ENCODE results near the gene SPOP.

SPOP gene

DNA sequence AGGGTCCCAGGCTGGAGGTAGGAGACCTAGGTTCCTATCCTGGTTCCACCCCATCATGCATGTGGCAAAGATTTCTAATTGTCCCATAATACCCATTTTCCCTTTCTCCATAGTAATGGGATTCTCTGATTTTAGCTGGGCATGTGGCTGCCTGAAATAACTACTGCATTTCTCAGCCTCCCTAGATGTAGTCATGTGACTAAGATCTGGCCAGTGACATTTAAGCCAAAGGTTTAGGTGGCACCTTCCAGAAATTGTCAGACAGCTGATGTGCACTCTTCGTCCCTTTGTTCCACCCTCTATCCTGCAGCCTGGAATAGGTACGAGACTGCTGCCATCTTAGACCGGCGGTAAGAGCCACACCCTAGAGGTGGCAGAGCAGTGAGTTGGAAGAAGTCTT is 94.0 kb downstream of the SPOP start:
- DNase-seq (ENCODE audit: low spot score), result no peak

DNA sequence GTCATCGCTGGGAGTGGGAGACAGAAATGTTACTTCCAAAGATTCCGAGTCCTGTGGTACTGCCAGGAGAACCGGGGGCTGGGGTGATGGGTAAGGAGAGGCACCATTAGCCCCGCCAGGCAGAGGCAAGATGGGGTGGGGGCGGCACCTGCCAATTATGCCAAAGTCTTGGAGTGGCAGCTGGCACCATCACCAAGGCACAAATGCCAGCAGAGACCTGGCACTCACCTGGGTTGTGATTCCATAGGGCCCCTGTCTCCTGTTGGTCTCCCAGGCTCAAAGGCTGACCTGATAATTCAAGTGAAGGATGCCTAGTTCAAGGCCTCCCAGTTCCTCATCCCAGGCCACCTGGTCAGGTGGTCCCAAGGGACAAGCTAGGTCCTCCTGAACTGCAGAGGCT is 94.7 kb downstream of the SPOP start:
- DNase-seq (ENCODE audit: low spot score), result no peak

DNA sequence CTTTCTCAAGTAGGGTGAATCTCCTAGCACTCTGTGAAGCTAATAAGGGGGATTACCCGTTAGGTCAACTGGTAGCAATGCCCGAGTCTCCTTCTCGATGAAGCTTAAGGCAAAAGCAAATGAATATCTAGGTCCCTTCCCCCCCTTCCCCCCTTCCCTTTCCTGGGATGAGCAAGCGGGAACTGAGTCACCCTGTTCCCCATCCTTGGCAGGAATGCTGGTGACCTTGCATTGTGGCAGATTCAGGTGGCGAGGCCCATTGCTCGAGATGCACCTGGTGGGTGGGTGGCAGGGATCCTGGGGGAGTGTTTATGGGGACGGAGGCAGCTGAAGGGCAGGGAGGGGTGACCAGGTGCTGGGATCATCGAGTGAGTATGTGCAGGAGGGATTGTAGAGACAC is 95.1 kb downstream of the SPOP start:
- DNase-seq (ENCODE audit: low spot score), result no peak

DNA sequence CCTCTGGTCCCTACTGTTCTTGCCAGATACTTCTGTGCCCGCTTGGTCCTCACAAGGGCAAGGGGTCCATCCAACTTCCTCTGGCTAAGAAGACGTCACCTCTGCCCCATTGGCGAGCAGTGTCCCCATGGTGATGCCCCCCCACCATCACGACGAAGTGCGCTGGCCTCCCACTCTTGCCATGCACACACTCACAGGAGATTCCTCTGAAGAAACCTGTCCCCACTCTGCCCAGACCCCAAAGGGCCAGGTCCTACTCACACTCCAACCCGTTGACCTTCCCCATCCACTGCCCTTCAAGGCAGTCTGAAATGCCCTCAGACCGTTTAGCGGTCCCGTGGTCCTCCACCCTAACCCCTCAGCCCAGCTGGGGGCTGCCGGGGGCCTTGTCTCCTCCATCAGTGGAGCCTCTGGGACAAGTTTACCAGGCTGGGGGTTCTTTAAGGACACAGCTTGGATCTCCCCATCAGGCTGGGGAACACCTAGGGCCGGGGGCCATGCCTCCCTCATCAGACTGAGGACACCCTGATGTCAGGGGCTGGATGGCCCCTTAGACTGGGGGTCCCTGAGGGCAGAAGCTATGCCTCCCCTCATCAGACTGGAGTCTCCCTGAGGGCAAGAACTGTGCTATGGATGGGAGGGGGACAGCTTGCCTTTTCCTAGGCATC is 95.7 kb downstream of the SPOP start:
- DNase-seq (ENCODE audit: low spot score), result no peak

DNA sequence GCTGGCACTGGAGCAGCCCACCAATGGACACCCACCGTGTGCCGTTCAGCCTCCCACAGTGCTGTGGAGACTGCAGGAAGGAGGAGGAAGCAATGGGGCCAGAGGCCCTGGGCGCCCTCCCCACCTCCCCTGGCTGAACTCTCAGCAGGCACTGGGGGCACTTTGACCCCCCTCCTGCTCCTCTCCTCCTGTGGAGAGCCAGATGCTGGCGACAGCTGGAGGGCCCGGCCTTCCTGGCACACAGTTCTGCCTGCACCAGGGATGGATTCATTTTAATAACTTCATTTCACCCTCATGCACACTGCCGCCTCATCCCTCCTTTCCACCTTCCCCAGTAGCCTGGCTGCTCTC is 96.3 kb downstream of the SPOP start:
- DNase-seq (ENCODE audit: low spot score), result no peak

DNA sequence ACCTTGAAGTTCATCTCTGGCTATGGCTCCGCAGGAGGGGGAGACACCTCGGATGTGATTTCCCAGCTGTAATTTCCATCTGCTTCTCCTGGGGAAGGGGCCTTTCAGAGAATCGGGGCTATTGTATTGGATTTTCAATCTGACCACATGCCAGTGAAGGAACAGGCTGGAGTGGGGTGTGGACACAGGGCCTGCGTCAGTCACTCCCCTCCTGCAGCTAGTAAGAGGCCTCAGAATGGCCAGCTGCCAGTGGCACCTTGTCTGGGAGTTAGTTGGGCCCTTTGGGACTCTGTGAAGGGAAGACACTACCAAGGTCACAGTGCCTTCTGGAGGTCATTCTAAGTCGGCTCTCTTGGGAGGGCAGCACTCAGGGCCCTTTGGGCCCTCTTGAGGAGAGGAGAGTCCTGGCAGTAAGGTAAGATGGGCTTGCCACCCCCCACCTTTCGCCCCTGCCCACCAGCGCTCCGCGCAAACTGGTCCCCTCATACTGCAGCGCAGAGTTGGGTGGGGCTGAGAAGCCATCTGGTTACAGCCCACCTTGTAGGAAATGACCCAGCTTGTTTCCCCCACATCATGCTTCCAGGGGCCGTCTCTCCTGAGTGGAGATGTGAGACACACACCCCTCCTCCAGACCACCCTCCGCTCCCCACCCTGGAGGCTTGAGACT is 96.8 kb downstream of the SPOP start:
- no peak for DNase-seq (ENCODE audit: low spot score)

GRCh38 chr17:49580055-49580721 is 97.7 kb downstream of the SPOP start:
- DNase-seq (ENCODE audit: low spot score), result no peak

DNA sequence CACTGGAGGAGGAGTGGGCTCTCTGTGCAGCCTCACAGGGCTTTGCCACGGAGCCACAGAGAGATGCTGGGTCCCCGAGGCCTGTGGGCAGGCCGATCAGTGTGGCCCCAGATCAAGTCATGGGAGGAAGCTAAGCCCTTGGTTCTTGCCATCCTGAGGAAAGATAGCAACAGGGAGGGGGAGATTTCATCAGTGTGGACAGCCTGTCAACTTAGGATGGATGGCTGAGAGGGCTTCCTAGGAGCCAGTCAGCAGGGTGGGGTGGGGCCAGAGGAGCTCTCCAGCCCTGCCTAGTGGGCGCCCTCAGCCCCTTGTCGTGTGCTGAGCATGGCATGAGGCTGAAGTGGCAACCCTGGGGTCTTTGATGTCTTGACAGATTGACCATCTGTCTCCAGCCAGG is 98.4 kb downstream of the SPOP start:
- no peak for DNase-seq (ENCODE audit: low spot score)

DNA sequence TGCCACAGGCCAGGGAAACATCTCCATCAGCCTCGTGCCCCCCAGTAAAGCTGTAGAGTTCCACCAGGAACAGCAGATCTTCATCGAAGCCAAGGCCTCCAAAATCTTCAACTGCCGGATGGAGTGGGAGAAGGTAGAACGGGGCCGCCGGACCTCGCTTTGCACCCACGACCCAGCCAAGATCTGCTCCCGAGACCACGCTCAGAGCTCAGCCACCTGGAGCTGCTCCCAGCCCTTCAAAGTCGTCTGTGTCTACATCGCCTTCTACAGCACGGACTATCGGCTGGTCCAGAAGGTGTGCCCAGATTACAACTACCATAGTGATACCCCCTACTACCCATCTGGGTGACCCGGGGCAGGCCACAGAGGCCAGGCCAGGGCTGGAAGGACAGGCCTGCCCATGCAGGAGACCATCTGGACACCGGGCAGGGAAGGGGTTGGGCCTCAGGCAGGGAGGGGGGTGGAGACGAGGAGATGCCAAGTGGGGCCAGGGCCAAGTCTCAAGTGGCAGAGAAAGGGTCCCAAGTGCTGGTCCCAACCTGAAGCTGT is 98.9 kb downstream of the SPOP start:
- no peak for DNase-seq (ENCODE audit: low spot score)

- DNase-seq (ENCODE audit: low spot score), result no peak
Observed at GRCh38 chr17:49578414-49578813, 99.5 kb downstream of the SPOP start.

DNA sequence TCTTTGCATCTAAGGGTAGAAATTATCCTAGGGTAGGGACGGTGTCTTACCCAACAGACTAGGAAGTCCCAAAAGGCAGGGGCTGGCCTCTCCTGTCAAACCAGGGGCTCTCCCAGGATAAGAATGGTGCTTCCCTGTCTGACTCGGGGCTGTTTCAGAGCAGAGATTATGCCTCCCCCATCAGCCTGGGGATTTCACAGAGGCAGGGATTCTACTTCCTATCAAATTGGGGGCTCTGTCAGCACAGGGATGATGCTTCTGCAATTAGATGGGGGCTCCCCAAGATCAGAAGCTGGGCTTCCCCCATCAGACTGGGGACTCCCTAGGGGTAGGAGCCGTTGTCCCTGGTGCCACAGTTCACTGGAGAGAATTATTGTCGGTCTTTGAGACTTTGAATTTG is 99.9 kb downstream of the SPOP start:
- no peak for DNase-seq (ENCODE audit: low spot score)

DNA sequence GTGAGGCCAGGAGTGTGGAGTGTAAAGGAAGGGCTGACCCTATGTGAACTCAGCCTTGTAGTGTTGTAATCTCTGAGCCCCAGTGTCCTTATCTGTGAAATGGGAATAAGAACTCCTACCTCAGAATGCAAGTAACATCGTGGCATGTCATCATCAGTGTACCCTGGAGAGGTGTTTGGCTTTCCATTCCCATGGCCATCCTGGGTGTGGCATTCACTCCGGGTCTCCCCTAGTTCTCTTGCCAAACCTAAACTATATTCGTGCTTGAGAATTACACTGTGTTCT is 100.3 kb downstream of the SPOP start:
- DNase-seq (ENCODE audit: low spot score), result no peak

DNA sequence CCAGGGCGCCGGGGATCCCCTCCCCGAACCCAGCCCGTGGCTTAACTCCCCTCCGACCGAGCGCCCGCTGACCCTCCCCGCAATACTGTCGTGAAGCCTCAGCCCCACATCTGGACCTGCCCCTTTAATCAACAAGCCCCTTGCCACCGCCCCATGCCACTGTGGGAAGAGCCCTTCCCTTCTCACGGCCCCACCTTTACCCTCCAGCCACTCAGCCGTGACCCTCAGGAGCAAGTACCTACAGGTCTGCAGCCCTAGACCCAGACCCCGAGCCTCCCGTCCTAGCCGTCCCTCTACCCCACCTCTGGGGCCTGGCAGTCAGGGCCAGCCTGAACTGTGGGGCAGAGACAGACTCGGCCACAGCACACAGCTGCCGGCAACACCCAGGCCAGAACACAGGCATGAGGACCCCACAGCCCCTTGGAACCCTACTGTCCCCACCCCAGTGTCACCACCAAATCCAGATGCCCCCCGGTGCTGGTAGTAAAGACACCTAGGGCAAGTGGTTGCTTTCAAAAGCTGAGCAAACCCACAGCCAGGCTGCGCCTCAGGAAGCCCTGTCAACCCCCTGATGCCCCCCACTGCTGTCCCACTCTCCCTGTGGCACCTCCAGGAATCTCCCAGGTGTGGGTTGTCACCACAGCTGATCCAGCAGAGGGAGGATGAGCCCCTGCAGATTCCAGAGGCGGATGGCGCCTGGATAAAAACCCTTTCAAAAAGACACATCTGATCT is 100.8 kb downstream of the SPOP start:
- no peak for DNase-seq (ENCODE audit: low spot score)

- DNase-seq (ENCODE audit: low spot score), result peak; percentile 58
Observed at GRCh38 chr17:49576088-49576916, 101.6 kb downstream of the SPOP start.

- DNase-seq (ENCODE audit: low spot score), result peak; percentile 65
Observed at GRCh38 chr17:49575679-49576087, 102.2 kb downstream of the SPOP start, which contains the start of gene NXPH3. Gene NXPH3, plus strand, starts transcription at chr17:49575871. Its CDS starts 349 bp downstream, at chr17:49576220.

DNA sequence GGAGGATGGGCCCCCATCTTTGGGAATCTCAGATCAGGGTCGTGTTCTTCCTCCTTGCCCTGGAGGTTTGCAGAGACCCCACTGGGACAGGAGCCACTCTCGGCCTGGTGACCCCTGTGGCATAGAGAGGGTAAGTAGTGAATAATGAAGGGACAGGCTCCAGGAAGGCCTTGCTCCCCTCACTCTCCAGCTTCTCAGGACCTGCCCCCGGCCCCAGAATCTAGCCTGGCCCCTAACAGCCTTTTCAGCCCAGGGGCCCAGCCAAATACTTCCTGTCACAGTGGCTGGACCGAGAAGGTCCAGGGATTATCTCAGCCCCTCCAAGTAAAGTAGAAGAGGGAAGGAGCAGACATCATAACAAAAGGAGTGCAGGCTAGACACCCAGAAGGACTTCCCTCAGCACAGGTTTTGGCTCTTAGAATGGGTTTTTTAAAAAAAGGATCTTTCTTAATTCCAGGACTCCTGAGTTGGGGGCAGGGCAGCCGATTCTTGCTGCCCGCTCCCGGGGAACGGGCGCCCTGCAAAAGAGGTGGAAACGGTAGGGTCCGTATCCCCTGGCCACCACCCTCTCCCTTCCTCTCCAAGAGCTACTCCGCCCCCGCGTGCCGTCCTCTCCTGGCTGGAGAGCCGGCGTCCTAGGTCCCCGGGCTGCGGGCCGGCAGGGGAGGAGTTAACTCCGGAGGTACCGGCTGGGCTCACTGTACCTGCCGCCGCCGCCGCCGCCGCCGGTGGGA is 102.8 kb downstream of the SPOP start:
- no peak for DNase-seq (ENCODE audit: low spot score)

GRCh38 chr17:49574323-49574781 is 103.5 kb downstream of the SPOP start:
- no peak for DNase-seq (ENCODE audit: low spot score)

DNA sequence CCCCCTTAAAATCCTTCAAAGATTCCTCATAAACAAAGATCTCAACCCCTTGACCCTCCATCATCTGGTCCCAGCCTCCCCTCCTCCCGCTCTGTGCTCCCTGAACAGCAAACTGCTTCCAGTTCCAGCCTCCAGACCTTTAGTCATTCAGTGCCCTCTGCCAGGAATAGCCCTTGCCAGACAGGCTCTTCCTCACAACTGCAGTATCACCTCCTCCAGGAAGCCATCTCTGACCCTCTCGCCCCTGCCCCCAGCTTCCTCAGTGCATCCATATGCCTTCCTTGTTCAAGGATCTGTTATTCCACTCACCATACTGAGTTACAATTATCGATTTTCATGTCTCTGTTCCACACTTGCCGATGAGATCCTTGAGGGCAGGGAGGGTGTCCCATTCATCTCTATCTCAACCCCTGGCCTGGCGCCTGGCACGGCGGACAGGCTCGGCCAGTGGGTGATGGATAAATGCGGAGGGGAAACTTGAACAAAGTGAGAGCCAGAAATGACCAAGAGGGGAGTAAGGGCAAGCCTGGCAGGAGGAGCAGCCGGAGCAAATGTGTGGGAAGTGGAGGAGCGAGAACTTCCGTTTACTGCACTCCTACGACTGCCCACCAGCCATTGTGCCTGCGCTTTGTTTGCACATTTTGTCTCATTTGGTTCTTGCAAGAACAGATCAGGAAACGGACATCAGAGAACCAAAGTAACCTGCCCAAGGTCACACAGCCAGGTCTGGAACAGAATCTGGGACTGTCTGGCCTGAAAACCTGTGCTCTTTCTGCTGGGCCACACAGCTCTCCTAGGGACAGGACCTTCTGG is 104.2 kb downstream of the SPOP start:
- DNase-seq (ENCODE audit: low spot score), result no peak

DNA sequence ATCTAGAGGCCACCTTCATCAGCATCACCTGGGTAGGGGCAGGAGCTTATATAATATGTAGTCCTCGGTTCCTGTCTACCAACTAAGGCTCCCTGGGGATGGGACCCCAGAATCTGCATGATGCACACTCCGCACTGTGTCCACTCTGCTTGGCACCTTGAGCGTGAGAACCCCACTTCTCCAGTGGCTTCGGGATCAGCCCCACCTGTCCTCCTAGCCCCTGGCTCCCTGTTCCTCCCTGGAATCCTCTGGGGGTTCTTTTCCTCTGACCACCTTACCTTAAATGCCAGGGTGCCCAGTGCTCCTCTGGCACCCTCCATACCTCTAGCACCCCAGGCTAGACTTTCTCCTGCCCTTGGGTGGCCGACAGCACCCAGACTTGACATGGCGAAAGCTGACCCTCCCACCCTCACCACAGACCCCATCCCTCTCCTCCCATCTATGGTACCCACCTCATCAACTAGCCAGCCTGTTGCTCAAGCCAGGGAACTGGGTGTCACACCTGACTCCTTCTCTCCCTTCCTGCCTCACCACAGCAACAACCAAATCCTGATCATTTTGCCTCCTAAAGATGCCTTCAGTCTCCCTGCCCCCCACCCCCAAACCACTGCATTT is 105.0 kb downstream of the SPOP start:
- DNase-seq (ENCODE audit: low spot score), result no peak

GRCh38 chr17:49572226-49572625 is 105.7 kb downstream of the SPOP start:
- no peak for DNase-seq (ENCODE audit: low spot score)

Measured in AG08395 (cell line).